Duodenal mucosa (tissue), 2 donors: ENCODE data around the gene TMBIM4.
"Not testable (repeated sequence)": the region's sequence is repeated elsewhere in the genome, so short reads cannot be mapped to it uniquely, and the experiment has no call there.

Experiments
- H3K27ac ChIP-seq: one replicate; pipeline ENCODE4 v1.7.0; 2013; ENCODE audit warnings: low read depth, low read length
- H3K27me3 ChIP-seq, 2 donors: one replicate each; pipeline ENCODE4 v1.7.0; 2013; ENCODE audit warnings: low read length in 2 of 2, control low read depth in 1 of 2; ENCODE audit not compliant: insufficient read depth in 2 of 2, control insufficient read depth in 1 of 2
- H3K36me3 ChIP-seq, 2 donors: one replicate each; pipeline ENCODE4 v1.7.0; 2013; ENCODE audit warnings: low read length in 2 of 2, control low read depth in 1 of 2; ENCODE audit not compliant: insufficient read depth in 2 of 2, control insufficient read depth in 1 of 2
- H3K4me1 ChIP-seq, 2 donors: one replicate each; pipeline ENCODE4 v1.7.0; 2013; ENCODE audit warnings: low read length in 2 of 2, control low read depth in 1 of 2; ENCODE audit not compliant: insufficient read depth in 2 of 2, control insufficient read depth in 1 of 2
- H3K4me3 ChIP-seq, 2 donors: one replicate each; pipeline ENCODE4 v1.7.0; 2013; ENCODE audit warnings: low read length in 2 of 2, low read depth in 1 of 2
- H3K9ac ChIP-seq, 2 donors: one replicate each; pipeline ENCODE4 v1.7.0; 2013; ENCODE audit warnings: low read length in 2 of 2, low read depth in 1 of 2
- H3K9me3 ChIP-seq, 2 donors: one replicate each; pipeline ENCODE4 v1.7.0; 2013; ENCODE audit warnings: low read length in 2 of 2, control low read depth in 1 of 2; ENCODE audit not compliant: control insufficient read depth in 1 of 2

Gene TMBIM4, protein sequence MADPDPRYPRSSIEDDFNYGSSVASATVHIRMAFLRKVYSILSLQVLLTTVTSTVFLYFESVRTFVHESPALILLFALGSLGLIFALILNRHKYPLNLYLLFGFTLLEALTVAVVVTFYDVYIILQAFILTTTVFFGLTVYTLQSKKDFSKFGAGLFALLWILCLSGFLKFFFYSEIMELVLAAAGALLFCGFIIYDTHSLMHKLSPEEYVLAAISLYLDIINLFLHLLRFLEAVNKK

DNA sequence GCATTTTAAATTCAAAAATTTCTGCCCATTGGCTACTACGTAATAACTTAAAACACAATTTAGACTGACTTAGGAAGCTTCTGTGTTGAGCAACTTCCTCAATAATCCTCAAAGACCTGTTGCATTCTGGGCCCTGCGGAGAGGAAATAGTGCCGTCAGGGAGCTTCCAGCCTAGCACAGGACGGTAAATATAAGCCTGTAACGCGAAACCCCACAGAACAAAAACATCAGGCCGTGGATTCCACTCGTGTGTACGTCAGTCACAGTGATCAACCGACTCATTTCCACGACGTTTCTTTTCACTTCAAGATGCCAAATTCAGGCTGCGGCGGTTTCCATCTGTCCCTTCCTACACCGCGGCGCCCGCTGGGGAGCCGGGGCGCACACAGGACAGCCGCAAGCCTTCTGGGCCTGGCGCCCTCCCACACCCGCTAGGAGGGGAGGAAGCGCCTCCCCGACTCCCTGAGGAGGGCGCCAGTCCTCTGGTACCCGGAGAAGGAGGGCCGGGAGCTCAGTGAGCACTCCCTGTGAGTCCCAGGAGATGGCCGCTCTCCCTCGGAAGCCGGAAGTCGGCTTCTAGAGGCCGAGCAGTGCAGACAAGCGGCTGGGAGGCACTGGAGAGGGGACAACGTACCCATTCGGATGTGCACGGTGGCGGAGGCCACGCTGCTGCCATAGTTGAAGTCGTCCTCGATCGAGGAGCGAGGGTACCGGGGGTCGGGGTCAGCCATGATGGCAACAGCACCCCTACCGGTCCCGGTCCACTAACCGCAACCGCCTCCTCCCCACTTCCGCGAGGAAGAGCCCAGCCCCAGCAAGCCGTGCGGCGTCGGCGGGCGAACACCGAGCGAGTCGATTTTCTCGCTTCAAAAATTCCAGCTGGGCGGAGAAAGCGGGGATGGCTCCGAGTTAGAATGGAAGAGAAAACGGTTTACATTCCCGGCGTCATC is at the start of gene TMBIM4:
TSS of gene TMBIM4 (minus strand) at position 776 of the 950 bp plus-strand sequence. CDS start at position 731, 45 bp downstream.
- Histone ChIP-seq H3K36me3 (peaks cover 0 to 6% of the 10 kb centered on the region in 2 donors), H3K27ac (peak within 1 kb of the TSS; percentile 100), H3K9me3 (peaks cover 0 to 8% of the 10 kb centered on the region in 2 donors), H3K4me3 (peak within 1 kb of the TSS; percentile 97 to 98), H3K9ac (peak within 1 kb of the TSS; percentile 99), H3K27me3 (no peaks in the 10 kb centered on the region), H3K4me1 (peaks cover 6% of the 10 kb centered on the region in 2 donors)

GRCh38 chr12:66217342-66217917 is 47.6 kb upstream of the TMBIM4 start:
- no peak overlapping the region for H3K4me3 ChIP-seq

DNA sequence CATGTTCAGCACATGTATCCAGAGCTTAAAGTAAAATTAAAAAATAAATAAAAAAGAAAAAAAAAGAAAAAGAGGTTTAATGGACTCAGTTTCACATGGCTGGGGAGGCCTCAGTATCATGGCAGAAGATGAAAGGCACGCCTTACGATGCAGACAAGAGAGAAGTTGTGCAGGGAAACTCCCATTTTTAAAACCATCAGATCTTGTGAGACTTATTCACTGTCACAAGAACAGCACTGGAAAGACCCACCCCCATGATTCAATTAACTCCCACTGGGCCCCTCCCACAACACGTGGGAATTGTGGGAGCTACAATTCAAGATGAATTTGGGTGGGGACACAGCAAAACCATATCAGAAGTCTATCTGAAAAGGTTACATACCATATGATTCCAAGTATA is 43.2 kb upstream of the TMBIM4 start:
- not testable (repeated sequence) for H3K36me3 ChIP-seq, H3K9ac ChIP-seq, H3K9me3 ChIP-seq, H3K27me3 ChIP-seq, H3K27ac ChIP-seq, H3K4me3 ChIP-seq, H3K4me1 ChIP-seq

More at GRCh38 chr12:66217342-66217917, 47.6 kb upstream of the TMBIM4 start:
- H3K36me3 ChIP-seq = no peaks in the 10 kb centered on the region
- no peaks in the 10 kb centered on the region for H3K4me1 ChIP-seq
- no peak overlapping the region for H3K9ac ChIP-seq
- no peaks in the 10 kb centered on the region for H3K9me3 ChIP-seq
- H3K27me3 ChIP-seq = no peaks in the 10 kb centered on the region
- no peak overlapping the region for H3K27ac ChIP-seq

DNA sequence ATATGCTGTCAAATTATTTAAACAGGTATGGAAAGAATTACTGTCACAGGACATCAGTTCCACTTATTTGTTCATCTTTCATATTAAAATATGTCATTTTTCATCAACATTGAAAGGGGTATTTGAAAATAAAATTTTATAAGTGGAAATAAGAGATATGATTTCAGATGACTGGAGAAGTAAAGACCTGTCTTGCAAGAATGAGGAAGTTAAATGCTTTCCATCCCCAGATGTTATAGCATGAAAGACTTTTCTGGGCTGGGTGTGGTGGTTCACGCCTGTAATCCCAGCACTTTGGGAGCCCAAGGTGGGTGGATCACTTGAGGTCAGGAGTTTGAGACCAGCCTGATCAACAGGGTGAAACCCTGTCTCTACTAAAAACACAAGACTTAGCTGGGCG is 41.8 kb upstream of the TMBIM4 start:
- not testable (repeated sequence) for H3K9me3 ChIP-seq, H3K27ac ChIP-seq, H3K4me1 ChIP-seq, H3K27me3 ChIP-seq, H3K4me3 ChIP-seq, H3K9ac ChIP-seq, H3K36me3 ChIP-seq

GRCh38 chr12:66210840-66211239 is 41.0 kb upstream of the TMBIM4 start:
- Histone ChIP-seq H3K4me1 (no peaks in the 10 kb centered on the region), H3K4me3 (no peak overlapping the region), H3K27me3 (no peaks in the 10 kb centered on the region), H3K9me3 (no peaks in the 10 kb centered on the region), H3K36me3 (no peaks in the 10 kb centered on the region), H3K27ac (no peak overlapping the region), H3K9ac (no peak overlapping the region)

DNA sequence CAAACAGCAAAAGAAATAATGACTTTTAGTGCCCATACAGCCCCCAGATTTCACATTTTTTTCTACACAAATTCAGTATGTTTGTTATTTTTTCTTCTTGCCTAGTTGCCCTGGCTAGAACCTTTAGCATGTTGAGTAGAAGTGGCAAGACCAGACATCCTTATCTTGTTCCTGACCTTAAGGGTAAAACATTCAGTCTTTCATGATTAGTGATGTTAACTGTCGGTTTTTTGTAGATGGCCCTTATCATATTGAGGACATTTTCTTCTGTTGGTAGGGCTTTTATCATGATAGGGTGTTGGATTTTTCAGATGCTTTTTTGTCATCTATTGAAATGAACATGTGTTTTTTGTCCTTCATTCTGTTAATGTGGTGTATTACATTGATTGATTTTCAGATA is 36.3 kb upstream of the TMBIM4 start:
- Histone ChIP-seq H3K4me1 (peaks cover 0 to 4% of the 10 kb centered on the region in 2 donors), H3K36me3 (no peaks in the 10 kb centered on the region), H3K4me3 (no peak overlapping the region), H3K27me3 (no peaks in the 10 kb centered on the region), H3K9me3 (no peaks in the 10 kb centered on the region), H3K9ac (no peak overlapping the region), H3K27ac (no peak overlapping the region)

DNA sequence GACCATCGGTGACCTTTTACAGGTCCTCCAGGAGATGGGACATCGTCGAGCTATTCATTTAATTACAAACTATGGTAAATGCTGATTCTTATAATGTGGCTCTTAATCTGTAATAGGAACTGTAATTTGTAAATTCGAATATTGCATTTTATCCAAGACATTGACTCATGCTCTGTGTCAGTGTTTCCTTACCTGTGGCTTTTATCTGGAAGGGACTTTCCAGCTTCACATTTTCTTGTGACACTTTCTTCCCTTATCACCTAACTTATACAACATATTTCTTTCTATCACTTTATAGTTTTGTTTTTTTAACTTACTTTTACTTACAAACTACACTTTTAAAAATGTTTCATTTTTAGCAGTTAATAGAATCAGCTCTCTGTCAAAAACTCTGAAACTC is 34.0 kb upstream of the TMBIM4 start:
- Histone ChIP-seq H3K36me3 (no peaks in the 10 kb centered on the region), H3K9me3 (no peaks in the 10 kb centered on the region), H3K27me3 (no peaks in the 10 kb centered on the region), H3K9ac (no peak overlapping the region), H3K4me1 (peaks cover 0 to 4% of the 10 kb centered on the region in 2 donors), H3K27ac (no peak overlapping the region), H3K4me3 (no peak overlapping the region)

DNA sequence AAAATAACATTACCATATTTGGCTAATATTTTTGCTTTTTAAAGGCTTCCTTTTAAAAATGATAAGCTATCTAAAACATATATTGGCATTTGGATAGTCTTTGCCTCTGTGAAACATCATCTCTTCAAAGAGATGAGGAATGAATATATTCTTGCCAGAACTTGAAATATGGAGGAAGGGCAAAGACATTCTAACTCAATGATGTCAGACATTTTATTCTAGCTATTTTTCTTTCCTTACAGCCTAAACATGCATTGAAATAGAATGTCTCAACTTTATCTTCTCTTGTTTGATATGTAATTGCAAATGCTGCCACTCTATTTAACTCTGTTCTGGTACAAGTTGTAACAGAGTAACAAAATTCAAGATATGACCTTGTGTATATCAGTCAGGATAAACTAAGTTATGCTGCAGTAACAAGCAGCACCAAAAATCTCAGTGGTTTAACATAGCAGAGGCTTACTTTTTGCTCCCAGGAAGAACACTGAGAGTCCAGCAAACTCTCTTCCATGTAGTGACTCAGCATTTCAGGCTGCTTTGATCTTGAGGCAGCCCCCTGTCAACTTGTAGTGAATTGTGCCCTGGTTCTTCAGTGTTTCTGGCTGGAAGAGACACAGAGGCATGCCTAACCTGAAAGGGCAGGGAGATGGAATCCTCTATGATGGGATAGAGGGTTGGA is 30.2 kb upstream of the TMBIM4 start:
- no peak overlapping the region for H3K4me3 ChIP-seq
- H3K4me1 ChIP-seq = peaks cover 2 to 4% of the 10 kb centered on the region in 2 donors
- H3K9ac ChIP-seq = no peak overlapping the region
- H3K9me3 ChIP-seq = no peaks in the 10 kb centered on the region
- no peaks in the 10 kb centered on the region for H3K27me3 ChIP-seq
- no peaks in the 10 kb centered on the region for H3K36me3 ChIP-seq
- no peak overlapping the region for H3K27ac ChIP-seq

GRCh38 chr12:66199141-66199540 is 29.3 kb upstream of the TMBIM4 start:
- no peak overlapping the region for H3K27ac ChIP-seq
- no peaks in the 10 kb centered on the region for H3K27me3 ChIP-seq
- peaks cover 2 to 4% of the 10 kb centered on the region in 2 donors for H3K4me1 ChIP-seq
- no peak overlapping the region for H3K9ac ChIP-seq
- H3K9me3 ChIP-seq = no peaks in the 10 kb centered on the region
- H3K36me3 ChIP-seq = no peaks in the 10 kb centered on the region
- H3K4me3 ChIP-seq = no peak overlapping the region
